ENCODE results near the gene SARDH. TPM values are rescaled to one million over a fixed set of nuclear protein-coding genes. Genes with fewer than 3 reads are reported as not detected.

Gene SARDH
- total and polyA plus RNA-seq, 2 of the 8 experiments (the other 6 are each of a cell fraction or from before 2014, with no cell fraction given) = 6.4 to 7.4 TPM

DNA sequence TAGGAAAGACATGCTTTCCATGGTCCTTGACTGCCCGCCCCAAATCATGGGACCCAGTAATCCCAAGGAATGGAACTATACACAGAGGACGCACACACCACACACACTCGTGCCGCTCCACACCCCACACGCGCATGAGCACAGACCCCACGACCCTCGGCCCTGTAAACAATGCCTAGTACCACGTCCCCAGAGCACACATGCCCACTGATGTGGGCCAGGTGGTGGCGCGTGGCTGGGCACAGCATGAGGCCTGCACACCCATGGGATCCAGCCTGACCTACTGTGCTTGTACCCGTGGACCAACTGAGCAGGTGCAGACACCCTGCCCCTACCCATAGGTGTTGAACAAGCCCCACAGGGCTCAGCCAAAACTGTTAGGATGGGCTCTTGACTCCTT lies 101.2 kb downstream of the SARDH start:
- Histone ChIP-seq H2BK15ac (ENCODE audit: low read length) (peak overlapping the region; percentile 13; the same call in 1 of the 2 replicates), H2AK5ac (ENCODE audit: low read depth, low read length) (peak overlapping the region; percentile 26; the same call in 1 of the 2 replicates), H4K20me1 (replicated peaks in 1 of 2; ENCODE audit: control insufficient read depth in 1 of 2, insufficient read depth in 2 of 2, low read length in 2 of 2) (peaks cover 0 to 2% of the 10 kb centered on the region in 2 experiments), H4K8ac (ENCODE audit: extremely low read depth, insufficient read depth, low read length) (no peak overlapping the region; the same call in 1 of the 2 replicates), H3K4me3 (ENCODE audit: extremely low read depth in 1 of 4, insufficient read depth in 2 of 4, low read depth in 3 of 4, low read length in 4 of 4) (no peak overlapping the region), H3K36me3 (ENCODE audit: control insufficient read depth in 2 of 4, insufficient read depth in 4 of 4, low read length in 3 of 4) (no peaks in the 10 kb centered on the region), H3K27me3 (replicated peaks in 1 of 4; ENCODE audit: control insufficient read depth in 3 of 4, extremely low read depth in 1 of 4, insufficient read depth in 3 of 4, low read length in 3 of 4) (no peaks in the 10 kb centered on the region; a peak in 1 of 7 replicates), H2BK12ac (ENCODE audit: low read depth, low read length) (peak overlapping the region; percentile 77; the same call in 1 of the 2 replicates), H3K56ac (replicated peaks; ENCODE audit: insufficient read length, low read depth, low read length) (no peak overlapping the region), H3K23ac (ENCODE audit: insufficient read length) (no peak overlapping the region), H3K14ac (ENCODE audit: insufficient read length) (no peak overlapping the region), H3K23me2 (ENCODE audit: low read depth, low read length) (no peaks in the 10 kb centered on the region), H3K9me3 (ENCODE audit: insufficient read depth in 2 of 2, low read depth in 1 of 2, low read length in 1 of 2) (no peaks in the 10 kb centered on the region), H3K27ac (ENCODE audit: low read depth, low read length) (no peak overlapping the region), H3K4ac (replicated peaks; ENCODE audit: insufficient read length, low read depth, low read length) (no peak overlapping the region), H2BK5ac (ENCODE audit: low read depth, low read length) (peak overlapping the region; percentile 77; the same call in 1 of the 2 replicates), H3K79me2 (ENCODE audit: control insufficient read depth in 1 of 2, insufficient read depth in 2 of 2, low read length in 2 of 2) (no peaks in the 10 kb centered on the region), H3K4me2 (ENCODE audit: insufficient read depth in 1 of 2, low read depth in 2 of 2, low read length in 2 of 2) (no peak overlapping the region), H3K79me1 (ENCODE audit: low read depth, low read length) (no peaks in the 10 kb centered on the region), H2AFZ (ENCODE audit: low read length) (no peak overlapping the region), H3K9ac (replicated peaks in 1 of 4; ENCODE audit: extremely low read depth in 1 of 4, low read depth in 3 of 4, low read length in 3 of 4) (no peak overlapping the region), H4K91ac (replicated peaks; ENCODE audit: insufficient read length, low read length) (peak overlapping the region; percentile 72), H3K4me1 (replicated peaks in 1 of 4; ENCODE audit: control insufficient read depth in 3 of 4, insufficient read depth in 4 of 4, low read length in 3 of 4) (peaks cover 0 to 28% (median 18%) of the 10 kb centered on the region in 4 experiments; a peak in 6 of 7 replicates), H4K5ac (ENCODE audit: insufficient read length, low read depth, low read length) (no peak overlapping the region), H2BK120ac (replicated peaks; ENCODE audit: low read depth, low read length) (no peak overlapping the region), H3K18ac (ENCODE audit: extremely low read depth, low read length) (no peak overlapping the region), H2BK20ac (ENCODE audit: low read length) (no peak overlapping the region)
- ChIA-PET CTCF (ENCODE audit: partially characterized antibody) (interaction anchor here (0.8 to 3.0 kb wide), 4 partner anchors 11 to 47 kb away, joined by 3 to 11 read pairs (median 4); no protein-coding TSS in a partner anchor), POLR2A (ENCODE audit: partially characterized antibody) (no interaction called here)
- WGBS, 2 experiments (ENCODE audit: extremely low coverage in 1 of 2, insufficient coverage in 1 of 2, insufficient read length in 1 of 2, insufficient replicate concordance in 2 of 2, low coverage in 1 of 2, low lambda C conversion rate in 2 of 2, missing lambda C conversion rate in 1 of 2) = 96% methylated on average over 12 of the region's 12 CpGs; no CpG with 5 or more reads in 1 of the 2 experiments
- FAIRE-seq (no peak), DNase-seq (ENCODE audit: low read depth in 1 of 2, low spot score in 2 of 2) (no peak)
- TF ChIP-seq SIX5 (IDR thresholded peaks at IDR 0.05; ENCODE audit: low read depth, low read length) = no peak
- no peak for TF ChIP-seq POLR2AphosphoS5 (IDR thresholded peaks at IDR 0.05; ENCODE audit: low read depth, low read length)
- TF ChIP-seq, protein P1, sequence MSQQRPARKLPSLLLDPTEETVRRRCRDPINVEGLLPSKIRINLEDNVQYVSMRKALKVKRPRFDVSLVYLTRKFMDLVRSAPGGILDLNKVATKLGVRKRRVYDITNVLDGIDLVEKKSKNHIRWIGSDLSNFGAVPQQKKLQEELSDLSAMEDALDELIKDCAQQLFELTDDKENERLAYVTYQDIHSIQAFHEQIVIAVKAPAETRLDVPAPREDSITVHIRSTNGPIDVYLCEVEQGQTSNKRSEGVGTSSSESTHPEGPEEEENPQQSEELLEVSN (IDR thresholded peaks at IDR 0.05) = no peak
- TF ChIP-seq SP2 (IDR thresholded peaks at IDR 0.05; ENCODE audit: low read length) = no peak
- no peak for TF ChIP-seq MAFK (IDR thresholded peaks at IDR 0.05; ENCODE audit: low read depth, low read length)
- no peak for TF ChIP-seq ASH2L (IDR thresholded peaks at IDR 0.05; ENCODE audit: low read length)
- no peak for TF ChIP-seq NRF1 (IDR thresholded peaks at IDR 0.05; ENCODE audit: low read depth, low read length)
- TF ChIP-seq TAF7 (optimal IDR thresholded peaks at IDR 0.05; ENCODE audit: borderline replicate concordance, low read depth, low read length) = no peak
- TF ChIP-seq TBP (IDR thresholded peaks at IDR 0.05; ENCODE audit: low read depth, low read length) = no peak
- TF ChIP-seq HDAC2 (IDR thresholded peaks at IDR 0.05; ENCODE audit: borderline replicate concordance in 1 of 2, low read depth in 2 of 2, low read length in 2 of 2) = no peak
- TF ChIP-seq SP4 (IDR thresholded peaks at IDR 0.05; ENCODE audit: low read length) = no peak
- TF ChIP-seq RXRA (IDR thresholded peaks at IDR 0.05; ENCODE audit: insufficient read depth, low read depth, low read length) = no peak
- no peak for TF ChIP-seq RNF2 (IDR thresholded peaks at IDR 0.05; ENCODE audit: borderline replicate concordance, low read depth, low read length, missing control alignments, poor library complexity, severe bottlenecking)
